Astrocyte of the cerebellum (primary cell): ENCODE measurements around the gene RFC2.
"Not testable (repeated sequence)": the region's sequence is repeated elsewhere in the genome, so short reads cannot be mapped to it uniquely, and the experiment has no call there.

Source experiments
- DNase-seq: peaks from one replicate; pipeline ENCODE4 v3.0.0-alpha.2; 2011; ENCODE audit warnings: low read depth
- H3K4me3 ChIP-seq: 2 replicates; pipeline ENCODE4 v1.5.1; 2011; ENCODE audit warnings: mild to moderate bottlenecking, low read depth, low read length, moderate library complexity
- CTCF ChIP-seq: IDR thresholded peaks from 2 replicates; pipeline ENCODE4 v1.5.1; 2012; ENCODE audit warnings: low read length, low read depth, moderate library complexity, mild to moderate bottlenecking; ENCODE audit errors: missing control alignments
- in situ Hi-C: cut with HindIII; loops from 2 replicates; pipeline ENCODE4 v1.10.0; 2017; ENCODE audit warnings: low sequenced_read_pairs

Gene RFC2

DNA sequence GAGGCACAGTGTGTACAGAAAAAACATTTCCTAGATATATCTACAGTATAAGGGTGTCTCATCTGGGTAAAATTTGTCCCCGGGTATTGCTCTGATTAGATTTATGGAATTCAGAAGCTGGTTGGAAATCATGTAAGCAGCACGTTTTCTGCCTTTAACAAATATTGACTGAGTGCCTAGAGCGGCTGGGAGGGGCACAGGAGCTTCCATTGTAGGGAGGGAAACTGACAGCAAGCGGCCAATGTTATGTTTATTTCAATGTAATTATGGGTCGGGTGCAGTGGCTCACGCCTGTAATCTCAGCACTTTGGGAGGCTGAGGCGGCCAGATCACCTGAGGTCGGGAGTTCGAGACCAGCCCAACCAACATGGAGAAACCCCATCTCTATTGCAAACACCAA lies 4.4 kb upstream of the RFC2 start:
- no peak for TF ChIP-seq CTCF
- in situ Hi-C loops: no loop called here
- no peak overlapping the region for H3K4me3 ChIP-seq
- no peak for DNase-seq

- no peak overlapping the region for H3K4me3 ChIP-seq
- in situ Hi-C loops: no loop called here
- DNase-seq: peak; percentile 87
- TF ChIP-seq CTCF: no peak
These were observed 2.6 kb upstream of the RFC2 start for GRCh38 chr7:74256491-74257408.

GRCh38 chr7:74255461-74255860 lies 1.3 kb upstream of the RFC2 start:
- DNase-seq, in situ Hi-C loops, H3K4me3 ChIP-seq: not testable (repeated sequence)

GRCh38 chr7:74254858-74255379 lies 720 bp upstream of the RFC2 start:
- no peak for DNase-seq
- in situ Hi-C loops: no loop called here
- H3K4me3 ChIP-seq: peak overlapping the region; percentile 94
- no peak for TF ChIP-seq CTCF

- peak overlapping the region; percentile 94 for H3K4me3 ChIP-seq
- in situ Hi-C loops: no loop called here
- no peak for TF ChIP-seq CTCF
- DNase-seq: no peak
These were observed 417 bp downstream of the RFC2 start for GRCh38 chr7:74253835-74254128.

GRCh38 chr7:74253331-74253730 lies 868 bp downstream of the RFC2 start:
- in situ Hi-C loops: no loop called here
- DNase-seq: no peak
- H3K4me3 ChIP-seq: peak overlapping the region; percentile 94
- no peak for TF ChIP-seq CTCF

DNA sequence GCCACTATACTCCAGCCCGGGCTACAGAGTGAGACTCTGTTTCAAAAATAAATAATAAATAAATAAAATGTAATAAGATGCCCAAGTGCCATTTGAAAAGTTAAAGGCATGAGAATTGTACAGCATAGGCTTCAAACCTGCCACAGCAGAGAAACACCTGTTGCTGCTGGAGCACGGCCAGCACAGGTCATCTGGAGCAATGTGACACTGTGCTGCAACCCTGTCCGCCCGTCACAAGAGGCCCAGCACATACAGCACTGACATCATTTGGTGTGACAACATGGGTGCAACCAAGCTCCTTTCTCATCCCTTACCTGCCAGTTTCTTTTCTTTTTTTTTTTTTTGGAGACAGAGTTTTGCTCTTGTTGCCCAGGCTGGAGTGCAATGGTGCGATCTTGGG lies 1.3 kb downstream of the RFC2 start:
- H3K4me3 ChIP-seq: no peak overlapping the region
- DNase-seq: no peak
- in situ Hi-C loops: no loop called here
- no peak for TF ChIP-seq CTCF

DNA sequence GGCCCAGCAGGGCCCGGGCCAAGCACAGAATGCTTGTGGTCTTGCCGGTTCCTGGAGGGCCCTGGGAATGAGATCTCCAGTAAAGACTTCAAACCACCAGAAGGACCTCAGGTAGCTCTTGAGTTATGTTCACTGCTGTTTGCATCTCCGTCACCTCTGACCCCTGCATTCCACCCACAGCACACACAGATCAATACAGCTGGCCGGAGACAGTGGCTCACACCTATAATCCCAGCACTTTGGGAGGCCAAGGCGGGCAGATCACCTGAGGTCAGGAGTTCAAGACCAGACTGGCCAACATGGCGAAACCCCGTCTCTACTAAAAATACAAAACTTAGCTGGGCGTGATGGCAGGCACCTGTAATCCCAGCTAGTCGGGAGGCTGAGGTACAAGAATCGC lies 5.1 kb downstream of the RFC2 start:
- in situ Hi-C loops, DNase-seq, H3K4me3 ChIP-seq: not testable (repeated sequence)
